ENCODE measurements around the gene ZNF787.
"Not testable (repeated sequence)": the region's sequence is repeated elsewhere in the genome, so short reads cannot be mapped to it uniquely, and the experiment has no call there.

The ZNF787 gene

GRCh38 chr19:56121180-56122167 lies at the start of gene ZNF787:
Gene ZNF787, minus strand, starts transcription at chr19:56121295. Its CDS starts 18,078 bp downstream, at chr19:56103217.
- DNase-seq = peak; percentile 98

- DNase-seq = no peak
These were observed 49.2 kb upstream of the ZNF787 start for GRCh38 chr19:56170261-56170660.

GRCh38 chr19:56167064-56167578 lies 46.0 kb upstream of the ZNF787 start:
- no peak for DNase-seq

- DNase-seq = no peak
These were observed 42.0 kb upstream of the ZNF787 start for GRCh38 chr19:56163097-56163496.

- DNase-seq = no peak
These were observed 41.2 kb upstream of the ZNF787 start for GRCh38 chr19:56162258-56162657.

- DNase-seq = no peak
These were observed 40.4 kb upstream of the ZNF787 start for GRCh38 chr19:56161534-56161933.

- DNase-seq = no peak
These were observed 38.7 kb upstream of the ZNF787 start for GRCh38 chr19:56159622-56160271.

- DNase-seq = no peak
These were observed 38.0 kb upstream of the ZNF787 start for GRCh38 chr19:56159009-56159559.

GRCh38 chr19:56158170-56158757 lies 37.2 kb upstream of the ZNF787 start:
- no peak for DNase-seq

GRCh38 chr19:56156768-56157167 lies 35.7 kb upstream of the ZNF787 start:
- DNase-seq = no peak

- DNase-seq = no peak
These were observed 34.1 kb upstream of the ZNF787 start for GRCh38 chr19:56155124-56155687.

GRCh38 chr19:56153507-56153906 lies 32.4 kb upstream of the ZNF787 start:
- no peak for DNase-seq

GRCh38 chr19:56152644-56153043 lies 31.5 kb upstream of the ZNF787 start:
- DNase-seq = no peak

- DNase-seq = no peak
These were observed 29.3 kb upstream of the ZNF787 start for GRCh38 chr19:56150358-56150757.

- no peak for DNase-seq
These were observed 28.6 kb upstream of the ZNF787 start for GRCh38 chr19:56149656-56150038.

- not testable (repeated sequence) for DNase-seq
These were observed 28.0 kb upstream of the ZNF787 start for GRCh38 chr19:56148955-56149655.

- no peak for DNase-seq
These were observed 27.0 kb upstream of the ZNF787 start for GRCh38 chr19:56148096-56148495.

- no peak for DNase-seq
These were observed 26.2 kb upstream of the ZNF787 start for GRCh38 chr19:56147307-56147706.

- DNase-seq = no peak
These were observed 25.8 kb upstream of the ZNF787 start for GRCh38 chr19:56146904-56147303.

GRCh38 chr19:56145698-56146097 lies 24.6 kb upstream of the ZNF787 start:
- DNase-seq = no peak

GRCh38 chr19:56144831-56145230 lies 23.7 kb upstream of the ZNF787 start:
- DNase-seq = no peak

GRCh38 chr19:56144376-56144775 lies 23.3 kb upstream of the ZNF787 start:
- no peak for DNase-seq

Measured in activated gamma-delta T cell treated with Interleukin-2 at 50 U/mL for 16 hours (primary cell).